ES-I3 (cell line): Measurements from ENCODE around the gene ANKRD36B.
A peak's percentile ranks its signal among the peaks of the same experiment; 100 is the strongest.
"Not testable (repeated sequence)": the region's sequence is repeated elsewhere in the genome, so short reads cannot be mapped to it uniquely, and the experiment has no call there.

Experiments
- H3K36me3 ChIP-seq: 2 replicates; pipeline ENCODE4 v1.6.1; 2013; ENCODE audit warnings: mild to moderate bottlenecking, low read length, control low read depth, moderate library complexity; ENCODE audit not compliant: insufficient read depth
- H3K4me1 ChIP-seq: 2 replicates; pipeline ENCODE4 v1.6.1; 2013; ENCODE audit warnings: mild to moderate bottlenecking, control low read depth, low read length; ENCODE audit not compliant: insufficient read depth
- H3K9ac ChIP-seq: 2 replicates; pipeline ENCODE4 v1.6.1; 2013; ENCODE audit warnings: low read depth, mild to moderate bottlenecking, low read length, moderate library complexity
- H3K9me3 ChIP-seq: 2 replicates; pipeline ENCODE4 v1.6.1; 2013; ENCODE audit warnings: mild to moderate bottlenecking, low read length, moderate library complexity; ENCODE audit not compliant: control insufficient read depth, insufficient read depth

ANKRD36B gene

GRCh38 chr2:97593520-97593919 is 3.8 kb upstream of the ANKRD36B start:
- H3K36me3 ChIP-seq, H3K9me3 ChIP-seq, H3K4me1 ChIP-seq, H3K9ac ChIP-seq: not testable (repeated sequence)

DNA sequence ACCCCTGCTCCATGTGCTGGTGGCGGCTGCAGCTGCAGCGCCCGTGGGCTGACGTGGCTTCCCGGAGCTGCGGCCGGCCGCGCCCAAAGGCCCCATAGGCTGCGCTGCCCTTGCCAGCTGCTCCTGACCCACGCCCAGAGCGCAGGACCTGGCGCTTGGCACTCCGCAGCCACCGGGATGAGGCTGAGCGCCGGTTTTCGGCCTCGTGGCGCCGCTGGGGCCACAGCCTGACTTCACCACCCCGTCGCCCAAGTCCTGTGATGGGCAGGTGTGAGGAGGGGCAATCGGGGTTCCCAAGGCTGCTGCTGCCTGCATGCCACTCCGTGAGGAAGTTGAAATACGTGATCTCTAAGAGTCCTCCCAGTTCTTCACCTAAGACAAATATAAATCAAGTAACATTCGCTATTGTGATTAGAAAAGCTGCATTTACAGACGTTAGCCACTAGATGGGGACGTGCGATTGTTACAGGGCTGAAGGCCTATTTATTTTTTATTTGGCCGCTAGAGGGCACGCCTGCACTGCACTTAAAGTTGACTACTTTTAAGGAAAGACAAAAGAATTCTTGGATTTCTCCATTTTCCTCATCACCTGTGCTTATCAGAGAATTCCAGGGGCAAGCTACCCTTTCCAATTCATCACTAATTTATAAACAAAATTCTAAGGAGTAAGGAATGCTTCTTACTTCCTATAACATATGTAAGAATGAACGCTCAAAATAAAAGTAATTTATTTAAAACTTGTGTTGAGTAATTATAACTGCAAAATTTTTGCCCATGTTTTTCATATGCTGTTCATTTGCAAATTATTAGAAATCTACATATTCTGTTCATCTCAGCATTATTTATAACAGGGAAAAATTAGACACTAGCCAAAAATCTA is 1.1 kb upstream of the ANKRD36B start:
- not testable (repeated sequence) for H3K4me1 ChIP-seq, H3K9me3 ChIP-seq, H3K36me3 ChIP-seq
- H3K9ac ChIP-seq, result peak overlapping the region; percentile 87

- not testable (repeated sequence) for H3K9me3 ChIP-seq, H3K4me1 ChIP-seq, H3K36me3 ChIP-seq
- peak overlapping the region; percentile 72; the same call in 1 of the 2 replicates for H3K9ac ChIP-seq
These were observed 450 bp downstream of the ANKRD36B start for GRCh38 chr2:97589257-97589597.

GRCh38 chr2:97565674-97566073 is 24.0 kb downstream of the ANKRD36B start:
- H3K4me1 ChIP-seq, H3K9ac ChIP-seq, H3K9me3 ChIP-seq: not testable (repeated sequence)

DNA sequence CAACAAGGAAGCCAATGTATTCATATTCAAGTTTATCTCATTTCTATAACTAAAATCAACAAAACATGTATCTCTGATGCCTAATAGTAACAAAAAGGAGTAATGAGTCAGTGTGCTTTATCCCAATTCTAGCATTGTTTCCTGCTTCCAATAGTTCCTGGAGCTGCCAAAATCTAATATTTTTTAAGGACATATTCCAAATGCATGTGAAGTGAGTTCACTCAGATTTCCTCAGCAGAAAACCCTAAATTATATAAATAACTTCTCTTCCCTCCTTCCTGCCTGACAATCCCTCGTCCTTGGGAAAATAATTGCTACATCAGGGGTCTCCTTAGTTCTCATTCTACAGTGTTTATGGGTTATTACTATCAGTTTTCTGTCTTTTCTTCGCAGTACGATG is 37.3 kb downstream of the ANKRD36B start:
- not testable (repeated sequence) for H3K4me1 ChIP-seq, H3K9ac ChIP-seq, H3K9me3 ChIP-seq, H3K36me3 ChIP-seq

More at GRCh38 chr2:97565674-97566073, 24.0 kb downstream of the ANKRD36B start:
- not testable (repeated sequence) for H3K36me3 ChIP-seq

DNA sequence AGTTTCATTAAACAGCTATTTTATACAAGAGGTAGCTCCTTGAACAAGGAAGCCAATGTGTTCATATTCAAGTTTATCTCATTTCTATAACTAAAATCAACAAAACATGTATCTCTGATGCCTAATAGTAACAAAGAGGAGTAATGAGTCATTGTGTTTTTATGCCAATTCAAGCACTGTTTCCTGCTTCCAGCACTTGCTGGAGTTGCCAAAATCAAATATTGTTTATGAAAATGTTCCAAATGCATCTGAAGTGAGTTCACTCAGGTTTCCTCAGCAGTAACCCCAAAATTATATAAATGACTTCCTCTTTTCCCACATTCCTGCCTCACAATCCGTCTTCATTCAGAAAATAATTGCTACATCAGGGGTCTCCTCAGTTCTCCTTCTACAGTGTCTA is 39.2 kb downstream of the ANKRD36B start:
- H3K36me3 ChIP-seq, H3K4me1 ChIP-seq, H3K9ac ChIP-seq, H3K9me3 ChIP-seq: not testable (repeated sequence)

DNA sequence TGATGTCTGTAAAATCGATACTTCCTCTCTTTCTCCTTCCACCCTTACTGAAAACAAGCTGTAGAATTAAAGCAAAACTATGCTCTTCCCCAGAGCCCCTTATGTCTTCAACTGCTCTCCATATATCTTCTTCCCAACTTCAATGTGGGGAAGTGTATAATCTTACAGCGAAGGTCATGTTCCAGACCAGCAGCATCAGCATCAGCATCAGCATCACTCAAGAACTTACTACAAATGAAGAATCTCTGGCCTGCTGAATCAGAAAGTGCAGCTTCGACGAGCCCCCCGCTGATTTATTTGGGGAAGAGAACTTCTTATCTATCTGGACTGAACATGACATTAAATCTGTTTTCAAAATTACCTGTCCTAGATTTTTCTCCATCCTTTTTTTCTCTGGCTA is 40.6 kb downstream of the ANKRD36B start:
- H3K9me3 ChIP-seq, H3K9ac ChIP-seq, H3K4me1 ChIP-seq, H3K36me3 ChIP-seq: not testable (repeated sequence)

DNA sequence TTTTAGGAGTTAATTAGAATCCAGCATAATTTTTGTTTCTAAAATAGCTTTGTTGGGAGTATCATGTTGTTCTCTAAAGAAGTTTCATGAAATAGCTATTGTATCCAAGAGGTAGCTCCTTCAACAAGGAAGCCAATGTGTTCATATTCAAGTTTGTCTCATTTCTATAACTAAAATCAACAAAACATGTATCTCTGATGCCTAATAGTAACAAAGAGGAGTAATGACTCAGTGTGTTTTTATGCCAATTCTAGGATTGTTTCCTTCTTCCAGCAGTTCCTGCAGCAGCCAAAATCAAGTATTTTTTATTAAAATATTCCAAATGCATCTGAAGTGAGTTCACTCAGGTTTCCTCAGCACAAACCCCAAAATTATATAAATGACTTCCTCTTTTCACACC is 41.1 kb downstream of the ANKRD36B start:
- not testable (repeated sequence) for H3K9me3 ChIP-seq, H3K4me1 ChIP-seq, H3K9ac ChIP-seq, H3K36me3 ChIP-seq

DNA sequence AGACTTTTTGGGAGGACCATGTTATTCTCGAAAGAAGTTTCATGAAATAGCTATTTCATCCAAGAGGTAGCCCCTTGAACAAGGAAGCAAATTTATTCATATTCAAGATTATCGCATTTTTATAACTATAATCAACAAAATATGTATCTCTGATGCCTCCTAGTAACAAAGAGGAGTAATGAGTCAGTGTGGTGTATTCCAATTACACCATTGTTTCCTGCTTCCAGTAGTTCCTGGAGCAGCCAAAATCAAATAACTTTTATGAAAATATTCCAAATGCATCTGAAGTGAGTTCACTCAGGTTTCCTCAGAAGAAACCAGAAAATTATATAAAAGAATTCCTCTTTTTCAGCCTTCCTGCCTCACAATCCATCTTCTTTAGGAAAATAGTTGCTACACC is 43.0 kb downstream of the ANKRD36B start:
- no peak overlapping the region for H3K9ac ChIP-seq
- no peaks in the 10 kb centered on the region for H3K36me3 ChIP-seq
- no peaks in the 10 kb centered on the region for H3K9me3 ChIP-seq
- no peaks in the 10 kb centered on the region for H3K4me1 ChIP-seq

DNA sequence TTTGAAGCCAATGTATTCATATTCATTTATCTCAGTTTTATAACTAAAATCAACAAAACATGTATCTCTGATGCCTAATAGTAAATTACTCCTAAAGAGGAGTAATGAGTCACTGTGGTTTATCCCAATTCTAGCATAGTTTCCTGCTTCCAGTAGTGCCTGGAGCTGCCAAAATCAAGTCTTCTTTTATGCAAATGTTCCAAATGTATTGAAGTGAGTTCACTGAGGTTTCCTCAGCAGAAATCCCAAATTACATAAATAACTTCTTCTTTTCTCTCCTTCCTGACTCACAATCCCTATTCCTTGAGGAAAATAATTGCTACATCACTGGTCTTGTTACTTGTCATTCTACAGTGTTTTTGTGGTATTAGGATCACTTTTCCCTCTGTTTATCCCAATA is 44.8 kb downstream of the ANKRD36B start:
- H3K4me1 ChIP-seq, H3K9ac ChIP-seq, H3K9me3 ChIP-seq, H3K36me3 ChIP-seq: not testable (repeated sequence)

- not testable (repeated sequence) for H3K36me3 ChIP-seq, H3K9me3 ChIP-seq, H3K9ac ChIP-seq, H3K4me1 ChIP-seq
These were observed 63.8 kb downstream of the ANKRD36B start for GRCh38 chr2:97525904-97526303.

DNA sequence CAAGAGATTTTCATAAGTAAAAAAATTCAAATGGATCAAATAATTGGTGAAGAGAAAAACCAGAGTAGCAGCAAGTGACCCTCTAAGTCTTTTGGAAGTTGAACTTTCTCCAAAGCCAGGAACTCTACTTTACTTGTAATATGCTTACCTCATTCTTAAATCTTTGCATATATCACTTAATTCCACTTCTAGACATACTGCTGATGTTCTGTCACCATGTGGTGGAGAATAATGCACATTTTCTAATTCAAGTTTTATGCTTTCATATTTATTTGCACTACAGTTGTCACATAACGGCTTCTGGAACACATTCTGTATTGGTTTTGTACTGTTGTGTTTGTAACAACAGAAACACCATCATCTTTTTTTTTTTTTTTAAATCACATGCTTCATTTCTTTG is 65.9 kb downstream of the ANKRD36B start:
- H3K36me3 ChIP-seq, H3K9me3 ChIP-seq, H3K4me1 ChIP-seq, H3K9ac ChIP-seq: not testable (repeated sequence)

- H3K36me3 ChIP-seq, H3K4me1 ChIP-seq, H3K9me3 ChIP-seq, H3K9ac ChIP-seq: not testable (repeated sequence)
These were observed 66.6 kb downstream of the ANKRD36B start for GRCh38 chr2:97522916-97523555.

DNA sequence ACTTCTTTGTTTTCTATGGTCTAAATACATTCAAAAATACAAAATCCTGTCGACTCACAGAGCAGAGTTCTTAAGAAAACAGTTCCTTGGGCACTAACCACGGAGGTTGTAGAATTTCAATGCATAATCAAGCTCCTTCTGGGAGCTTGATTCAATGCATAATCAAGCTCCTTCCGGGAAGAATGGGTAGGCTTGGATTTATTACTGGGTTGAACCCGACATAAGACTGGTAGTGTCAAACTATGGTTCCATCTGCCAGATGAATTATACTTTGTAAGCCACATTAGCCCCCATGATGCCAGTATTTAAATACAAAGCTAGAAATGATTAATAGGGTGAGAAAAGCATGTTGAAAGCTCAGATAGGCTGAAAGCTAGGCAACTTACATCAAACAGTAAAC is 94.0 kb downstream of the ANKRD36B start:
- H3K9me3 ChIP-seq, H3K9ac ChIP-seq, H3K36me3 ChIP-seq, H3K4me1 ChIP-seq: not testable (repeated sequence)

GRCh38 chr2:97490141-97490540 is 99.5 kb downstream of the ANKRD36B start:
- H3K4me1 ChIP-seq, H3K36me3 ChIP-seq, H3K9ac ChIP-seq, H3K9me3 ChIP-seq: not testable (repeated sequence)
